Stomach (tissue), 9 donors: ENCODE measurements around the gene PDE4DIP. TPM values are rescaled to one million over a fixed set of nuclear protein-coding genes. Genes with fewer than 3 reads are reported as not detected.
"Not testable (repeated sequence)": the region's sequence is repeated elsewhere in the genome, so short reads cannot be mapped to it uniquely, and the experiment has no call there.

Source experiments
- DNase-seq, 2 donors: peaks; one replicate each; pipeline versions ENCODE4 v3.0.0 to v3.0.0-alpha.2; 2013 to 2019
- H3K27ac ChIP-seq, 5 donors: fragments of 200-600 bp in 4 of 5; sonication (generic) in 4 of 5; one replicate each; pipeline ENCODE4 v1.5.1; 2013 to 2019; ENCODE audit warnings: mild to moderate bottlenecking in 1 of 5, moderate library complexity in 1 of 5
- H3K27me3 ChIP-seq, 3 donors: fragments of 200-600 bp; sonication (generic); one replicate each; pipeline ENCODE4 v1.5.1; 2017 to 2019; ENCODE audit warnings: mixed run types in 1 of 3
- H3K36me3 ChIP-seq, 4 donors: fragments of 200-600 bp; sonication (generic); 1 replicate in 3 of 4; 2 replicates in 1 of 4; pipeline ENCODE4 v1.5.1; 2016 to 2019
- H3K4me1 ChIP-seq, 4 donors: fragments of 200-600 bp; sonication (generic); one replicate each; pipeline ENCODE4 v1.5.1; 2016 to 2019
- H3K4me3 ChIP-seq, 4 donors: fragments of 200-600 bp; sonication (generic) in 3 of 4; one replicate each; pipeline ENCODE4 v1.5.1; 2016 to 2019; ENCODE audit warnings: mild to moderate bottlenecking in 1 of 4
- H3K9me3 ChIP-seq, 4 donors: fragments of 200-600 bp; sonication (generic); one replicate each; pipeline ENCODE4 v1.5.1; 2016 to 2019
- CTCF ChIP-seq, 7 experiments: fragments of 450-650 bp in 4 of 7; fragments of 200-600 bp in 3 of 7; sonication (generic) in 3 of 7; IDR thresholded peaks; one replicate each; pipeline ENCODE4 v1.5.1; 2016 to 2019; ENCODE audit warnings: antibody characterized with exemption in 7 of 7, control low read depth in 2 of 7, mild to moderate bottlenecking in 1 of 7
- POLR2AphosphoS5 ChIP-seq, 3 donors: sonication (generic); formaldehyde crosslinking; IDR thresholded peaks; one replicate each; pipeline ENCODE4 v1.6.1; 2016; ENCODE audit warnings: antibody characterized with exemption in 3 of 3
- WGBS, 5 donors: extraction: QIAGEN DNeasy Blood & Tissue Kit in 3 of 5; methylation state at CpG; one replicate each; pipeline versions ENCODE4 v1.1.5 to v1.1.7; 2013 to 2018; 5-methylcytosine and 5-hydroxymethylcytosine counted together
- intact Hi-C: fragments of 100-400 bp; cut with DNase I; formaldehyde crosslinking; loops from one replicate; pipeline ENCODE4 v1.15.1; 2023; ENCODE audit warnings: low total_unique reads
- polyA plus RNA-seq, 3 donors: library from polyadenylated mRNA; stranded (reverse); fragments of 200-250 nt; gene quantifications; one replicate each; pipeline ENCODE4 v1.2.3, GENCODE V29; 2013
- total RNA-seq, 5 donors: library from RNA; depleted of rRNA; stranded (reverse); fragments of >200 nt; gene quantifications; one replicate each; pipeline versions ENCODE4 v1.1.0 to v1.2.3, GENCODE V29; 2014 to 2016
- donor health status: healthy with polysubstance abuse.
- donor health status: Bipolar disorder and iron deficiency.
- donor health status: healthy.

Gene PDE4DIP
- total and polyA plus RNA-seq, 8 donors = 16.5 to 210 (median 57.3) TPM

DNA sequence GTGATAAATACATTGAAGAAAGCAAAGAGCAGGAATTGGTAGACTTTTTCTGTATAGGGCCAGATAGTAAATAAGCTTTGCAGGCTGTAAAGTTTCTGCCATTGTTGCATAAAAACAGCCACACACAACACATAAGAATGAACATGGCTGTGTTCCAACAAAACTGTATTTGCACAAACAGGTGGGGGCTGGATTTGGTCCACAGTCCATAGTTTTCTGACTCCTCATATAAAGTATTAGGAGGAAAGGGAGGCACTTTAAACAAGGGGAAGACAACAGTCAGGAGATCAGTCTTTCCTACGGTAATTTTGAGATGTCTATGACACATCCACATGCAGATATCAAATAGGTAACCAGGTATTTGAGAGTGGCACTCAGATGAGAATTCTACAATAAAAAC lies 100.9 kb downstream of the PDE4DIP start:
- DNase-seq, H3K9me3 ChIP-seq, H3K4me3 ChIP-seq, H3K27me3 ChIP-seq, intact Hi-C loops, H3K27ac ChIP-seq, H3K36me3 ChIP-seq, H3K4me1 ChIP-seq: not testable (repeated sequence)
- no CpG with 5 or more reads among the region's 1 CpG for WGBS, 5 donors

GRCh38 chr1:148948768-148949167 lies 104.5 kb downstream of the PDE4DIP start:
- H3K36me3 ChIP-seq, H3K27ac ChIP-seq, H3K9me3 ChIP-seq, intact Hi-C loops, H3K4me1 ChIP-seq, DNase-seq, H3K27me3 ChIP-seq, H3K4me3 ChIP-seq: not testable (repeated sequence)
- WGBS, 5 donors = 61 to 82% (median 77%) methylated on average over 4 of the region's 4 CpGs

DNA sequence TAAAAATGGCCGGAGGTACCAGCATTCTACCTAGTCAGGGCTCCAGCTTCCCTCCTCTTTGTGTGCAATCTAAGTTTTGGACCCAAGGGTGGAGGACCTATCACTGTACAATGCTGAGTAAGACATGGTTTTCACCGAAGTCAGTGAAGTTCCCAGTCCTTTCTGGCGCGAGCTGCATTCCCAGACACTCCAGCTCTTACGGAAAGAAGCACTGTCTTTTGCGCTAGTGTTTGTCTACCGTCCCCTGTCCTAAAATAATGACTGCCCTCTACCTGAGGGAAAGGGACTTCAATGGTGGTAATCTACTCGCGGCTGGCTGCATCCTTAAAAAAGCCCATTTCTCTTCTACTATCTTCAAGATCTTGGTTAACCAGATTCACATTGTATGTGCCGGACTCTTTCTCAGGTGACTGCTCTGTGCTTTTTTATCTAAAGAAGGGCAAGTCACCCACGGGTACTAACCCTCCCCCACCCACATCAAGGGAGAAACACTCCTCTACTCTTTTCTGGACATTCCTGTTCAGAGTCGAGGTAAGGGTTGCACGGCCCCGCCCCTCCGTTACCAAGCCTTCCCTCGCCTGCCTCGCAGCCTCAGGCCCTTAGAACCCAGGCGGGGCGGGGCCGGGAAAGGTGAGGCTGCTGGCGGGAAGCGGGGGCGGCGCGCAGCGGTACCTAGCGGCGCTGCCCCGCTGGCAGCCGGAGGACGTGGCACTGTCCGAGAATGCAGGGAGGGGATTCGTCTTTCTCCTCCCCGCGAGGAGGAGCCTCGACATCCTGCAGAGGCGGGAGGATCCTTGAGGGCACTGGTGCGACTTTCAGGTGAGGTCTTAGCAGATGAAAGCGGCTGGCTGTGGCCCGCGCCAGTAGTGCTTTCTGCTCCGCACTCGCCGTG lies 107.4 kb downstream of the PDE4DIP start:
- H3K9me3 ChIP-seq, intact Hi-C loops, H3K27me3 ChIP-seq, H3K36me3 ChIP-seq: not testable (repeated sequence)
- WGBS, 5 donors = 2 to 7% (median 6%) methylated on average over 15 to 29 of the region's 44 CpGs
- H3K4me3 ChIP-seq = peak overlapping the region; percentile 50 to 60 (median 54)
- peak in 1 of 7 experiments; percentile 20 for TF ChIP-seq CTCF (IDR thresholded peaks at IDR 0.05)
- peak in 2 of 3 donors; percentile 64 to 83 for TF ChIP-seq POLR2AphosphoS5 (IDR thresholded peaks at IDR 0.05)
- DNase-seq = peak; percentile 82 to 92
- peaks cover 0 to 11% (median 2%) of the 10 kb centered on the region in 4 donors for H3K4me1 ChIP-seq
- peak overlapping the region; percentile 65 to 86 (median 82) for H3K27ac ChIP-seq

- H3K4me3 ChIP-seq = peak overlapping the region; percentile 50 to 60 (median 54)
- peak in 1 of 2 donors; percentile 76 for DNase-seq
- 0 to 1% (median 0%) methylated on average over 2 to 22 of the region's 66 CpGs; no CpG with 5 or more reads in 1 of the 5 donors for WGBS, 5 donors
- H3K27me3 ChIP-seq, intact Hi-C loops, H3K36me3 ChIP-seq, H3K9me3 ChIP-seq: not testable (repeated sequence)
- peak overlapping the region; percentile 65 to 86 (median 82) for H3K27ac ChIP-seq
- peaks cover 0 to 11% (median 2%) of the 10 kb centered on the region in 4 donors for H3K4me1 ChIP-seq
Measured at GRCh38 chr1:148952253-148952937, 108.2 kb downstream of the PDE4DIP start.

DNA sequence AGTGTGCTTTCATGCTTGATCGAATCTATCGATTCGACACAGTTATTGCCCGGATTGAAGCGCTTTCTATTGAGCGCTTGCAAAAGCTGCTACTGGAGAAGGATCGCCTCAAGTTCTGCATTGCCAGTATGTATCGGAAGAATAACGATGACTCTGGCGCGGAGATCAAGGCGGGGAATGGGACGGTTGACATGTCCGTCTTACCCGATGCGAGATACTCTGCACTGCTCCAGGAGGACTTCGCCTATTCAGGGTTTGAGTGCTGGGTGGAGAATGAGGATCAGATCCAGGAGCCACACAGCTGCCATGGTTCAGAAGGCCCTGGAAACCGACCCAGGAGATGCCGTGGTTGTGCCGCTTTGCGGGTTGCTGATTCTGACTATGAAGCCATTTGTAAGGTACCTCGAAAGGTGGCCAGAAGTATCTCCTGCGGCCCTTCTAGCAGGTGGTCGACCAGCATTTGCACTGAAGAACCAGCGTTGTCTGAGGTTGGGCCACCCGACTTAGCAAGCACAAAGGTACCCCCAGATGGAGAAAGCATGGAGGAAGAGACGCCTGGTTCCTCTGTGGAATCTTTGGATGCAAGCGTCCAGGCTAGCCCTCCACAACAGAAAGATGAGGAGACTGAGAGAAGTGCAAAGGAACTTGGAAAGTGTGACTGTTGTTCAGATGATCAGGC lies 108.8 kb downstream of the PDE4DIP start:
- H3K27me3 ChIP-seq, H3K9me3 ChIP-seq, H3K36me3 ChIP-seq, intact Hi-C loops: not testable (repeated sequence)
- WGBS, 5 donors = 1 to 8% (median 4%) methylated on average over 13 to 24 of the region's 28 CpGs
- Histone ChIP-seq H3K27ac (peak overlapping the region in 3 of 5 donors; percentile 31 to 86 (median 82)), H3K4me3 (peak overlapping the region; percentile 50 to 60 (median 54)), H3K4me1 (peaks cover 0 to 11% (median 2%) of the 10 kb centered on the region in 4 donors)
- DNase-seq = peak in 1 of 2 donors; percentile 34

- H3K9me3 ChIP-seq, H3K36me3 ChIP-seq, H3K27ac ChIP-seq, DNase-seq, H3K27me3 ChIP-seq, intact Hi-C loops: not testable (repeated sequence)
- H3K4me1 ChIP-seq = peaks cover 0 to 11% (median 2%) of the 10 kb centered on the region in 4 donors
- WGBS, 5 donors = 20 to 32% (median 30%) methylated on average over 6 of the region's 7 CpGs
- H3K4me3 ChIP-seq = peak overlapping the region; percentile 50 to 60 (median 54)
Measured at GRCh38 chr1:148953730-148954129, 109.5 kb downstream of the PDE4DIP start.

GRCh38 chr1:148958343-148958742 lies 114.1 kb downstream of the PDE4DIP start:
- H3K9me3 ChIP-seq, H3K4me3 ChIP-seq, H3K27me3 ChIP-seq, H3K27ac ChIP-seq, intact Hi-C loops, DNase-seq: not testable (repeated sequence)
- peaks cover 0 to 11% (median 2%) of the 10 kb centered on the region in 4 donors for H3K4me1 ChIP-seq
- H3K36me3 ChIP-seq = peaks cover 0 to 11% (median 10%) of the 10 kb centered on the region in 4 donors

- H3K27me3 ChIP-seq, H3K4me3 ChIP-seq, DNase-seq, H3K27ac ChIP-seq, intact Hi-C loops, H3K9me3 ChIP-seq, H3K4me1 ChIP-seq: not testable (repeated sequence)
- 62 to 86% (median 69%) methylated on average over 1 of the region's 4 CpGs for WGBS, 5 donors
- H3K36me3 ChIP-seq = peaks cover 0 to 15% (median 10%) of the 10 kb centered on the region in 4 donors
Measured at GRCh38 chr1:148960212-148961000, 116.2 kb downstream of the PDE4DIP start.

DNA sequence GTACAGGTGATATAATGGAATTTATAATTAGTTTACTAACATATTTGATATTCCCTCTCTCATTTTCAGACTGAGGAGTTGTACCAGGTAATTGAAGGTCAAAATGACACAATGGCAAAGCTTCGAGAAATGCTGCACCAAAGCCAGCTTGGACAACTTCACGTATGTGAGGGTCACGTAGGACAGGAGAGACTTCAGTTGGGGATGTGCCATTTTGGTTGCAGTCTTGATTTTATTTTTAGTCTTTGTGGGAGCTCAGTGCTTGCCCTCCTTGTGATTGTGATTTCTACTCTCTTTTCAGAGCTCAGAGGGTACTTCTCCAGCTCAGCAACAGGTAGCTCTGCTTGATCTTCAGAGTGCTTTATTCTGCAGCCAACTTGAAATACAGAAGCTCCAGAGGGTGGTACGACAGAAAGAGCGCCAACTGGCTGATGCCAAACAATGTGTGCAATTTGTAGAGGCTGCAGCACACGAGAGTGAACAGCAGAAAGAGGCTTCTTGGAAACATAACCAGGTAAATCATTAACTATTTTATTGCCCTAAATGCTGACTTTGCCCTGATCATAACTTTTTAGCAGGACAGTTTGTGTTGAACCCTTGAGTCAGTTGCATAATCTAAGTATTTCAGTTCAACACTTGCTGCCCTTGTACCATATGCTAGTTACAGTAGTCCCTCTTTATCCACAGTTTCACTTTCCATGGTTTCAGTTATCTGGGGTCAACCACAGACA lies 118.1 kb downstream of the PDE4DIP start:
- intact Hi-C loops, H3K27ac ChIP-seq, H3K27me3 ChIP-seq, H3K9me3 ChIP-seq, DNase-seq, H3K4me1 ChIP-seq, H3K4me3 ChIP-seq: not testable (repeated sequence)
- WGBS, 5 donors = 72 to 100% (median 91%) methylated on average over 2 to 3 of the region's 6 CpGs
- peaks cover 0 to 16% (median 11%) of the 10 kb centered on the region in 4 donors for H3K36me3 ChIP-seq
